Hepatocyte (in vitro differentiated cells): ENCODE results near the gene NCKAP5L.

Source experiments
- EZH2 ChIP-seq: fragments of 200-600 bp; sonication (generic); IDR thresholded peaks from 2 replicates; pipeline ENCODE4 v1.6.1; 2016; ENCODE audit warnings: antibody characterized with exemption, mild to moderate bottlenecking, borderline replicate concordance
- EZH2phosphoT487 ChIP-seq: fragments of 200-600 bp; sonication (generic); IDR thresholded peaks from one replicate; pipeline ENCODE4 v1.6.1; 2018; ENCODE audit warnings: antibody characterized with exemption, mild to moderate bottlenecking, low read depth, moderate library complexity; ENCODE audit not compliant: unreplicated experiment, severe bottlenecking
- TF ChIP-seq, protein P1 (sequence below): fragments of 200-600 bp; sonication (generic); IDR thresholded peaks from 2 replicates; pipeline ENCODE4 v1.5.1; 2016; ENCODE audit warnings: antibody characterized with exemption, mild to moderate bottlenecking; ENCODE audit not compliant: poor library complexity

DNA sequence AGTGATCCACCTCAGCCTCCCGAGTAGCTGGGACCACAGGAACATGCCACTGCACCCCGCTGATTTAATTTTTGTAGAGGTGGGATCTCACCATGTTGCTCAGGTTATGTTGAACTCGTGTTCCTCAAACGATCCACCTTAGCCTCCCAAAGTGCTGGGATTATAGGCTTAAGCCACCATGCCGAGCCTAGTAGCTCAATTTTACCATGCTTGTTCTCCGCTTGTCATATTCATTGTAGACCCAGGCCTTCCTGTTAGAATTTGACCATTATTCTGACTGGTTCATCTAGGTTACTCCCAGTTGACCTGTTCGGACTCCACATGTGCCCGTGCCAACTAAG, 62.1 kb downstream of the NCKAP5L start:
- TF ChIP-seq, protein P1, sequence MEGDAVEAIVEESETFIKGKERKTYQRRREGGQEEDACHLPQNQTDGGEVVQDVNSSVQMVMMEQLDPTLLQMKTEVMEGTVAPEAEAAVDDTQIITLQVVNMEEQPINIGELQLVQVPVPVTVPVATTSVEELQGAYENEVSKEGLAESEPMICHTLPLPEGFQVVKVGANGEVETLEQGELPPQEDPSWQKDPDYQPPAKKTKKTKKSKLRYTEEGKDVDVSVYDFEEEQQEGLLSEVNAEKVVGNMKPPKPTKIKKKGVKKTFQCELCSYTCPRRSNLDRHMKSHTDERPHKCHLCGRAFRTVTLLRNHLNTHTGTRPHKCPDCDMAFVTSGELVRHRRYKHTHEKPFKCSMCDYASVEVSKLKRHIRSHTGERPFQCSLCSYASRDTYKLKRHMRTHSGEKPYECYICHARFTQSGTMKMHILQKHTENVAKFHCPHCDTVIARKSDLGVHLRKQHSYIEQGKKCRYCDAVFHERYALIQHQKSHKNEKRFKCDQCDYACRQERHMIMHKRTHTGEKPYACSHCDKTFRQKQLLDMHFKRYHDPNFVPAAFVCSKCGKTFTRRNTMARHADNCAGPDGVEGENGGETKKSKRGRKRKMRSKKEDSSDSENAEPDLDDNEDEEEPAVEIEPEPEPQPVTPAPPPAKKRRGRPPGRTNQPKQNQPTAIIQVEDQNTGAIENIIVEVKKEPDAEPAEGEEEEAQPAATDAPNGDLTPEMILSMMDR = no peak
- no peak for TF ChIP-seq EZH2phosphoT487
- TF ChIP-seq EZH2 = no peak
